GM18951 (cell line): ENCODE measurements around the gene MAPK8IP3.

Experiments used
- POLR2A ChIP-seq: IDR thresholded peaks from 4 replicates; pipeline ENCODE4 v1.6.1; 2011; ENCODE audit warnings: mild to moderate bottlenecking; ENCODE audit not compliant: insufficient read length, insufficient read depth; ENCODE audit errors: extremely low read depth
- in situ Hi-C: fragments of 300-500 bp; cut with MboI; formaldehyde crosslinking; loops from one replicate; pipeline ENCODE4 v1.12.0; 2022; ENCODE audit warnings: low sequenced_read_pairs, mixed read lengths, inconsistent platforms; ENCODE audit not compliant: unreplicated experiment

Gene MAPK8IP3

DNA sequence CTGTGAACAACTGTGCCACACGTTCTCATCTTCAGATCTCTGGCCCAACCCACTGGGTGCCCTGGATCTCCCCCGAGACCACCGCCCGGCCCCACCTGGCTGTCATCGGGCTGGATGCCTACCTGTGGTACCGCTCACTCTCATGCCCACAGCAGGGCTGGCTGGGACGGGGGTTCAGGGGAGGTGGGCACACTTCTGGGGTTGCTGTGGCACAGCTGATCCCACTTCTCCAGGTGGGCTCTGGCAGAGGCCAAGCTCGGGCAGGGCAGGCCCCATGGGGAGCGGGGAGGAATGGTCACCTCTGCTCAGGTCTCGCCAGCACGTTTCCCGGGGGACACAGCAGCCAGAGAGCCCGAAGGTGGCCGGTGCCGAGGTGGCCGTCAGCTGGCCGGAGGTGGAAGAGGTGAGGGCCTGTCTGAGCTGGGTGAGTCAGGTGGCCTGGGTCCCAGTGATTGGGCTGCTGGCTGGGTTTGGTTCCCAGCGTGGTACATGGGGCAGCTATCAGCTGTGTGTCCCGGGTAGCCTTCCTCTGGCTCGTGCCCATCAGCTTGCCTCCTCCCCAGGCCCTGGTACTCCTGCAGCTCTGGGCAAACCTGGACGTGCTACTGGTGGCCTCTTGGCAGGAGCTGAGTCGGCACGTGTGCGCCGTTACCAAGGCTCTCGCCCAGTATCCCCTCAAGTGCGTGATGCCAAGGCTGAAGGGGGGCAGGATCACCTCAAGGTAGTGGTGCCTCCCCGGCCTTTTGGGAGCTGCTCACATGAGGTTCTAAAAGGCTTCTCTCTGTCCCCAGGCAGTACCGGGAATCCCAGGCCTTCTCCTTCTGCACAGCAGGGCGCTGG lies 69.2 kb downstream of the MAPK8IP3 start:
- no peak for TF ChIP-seq POLR2A
- in situ Hi-C loops = no loop called here

DNA sequence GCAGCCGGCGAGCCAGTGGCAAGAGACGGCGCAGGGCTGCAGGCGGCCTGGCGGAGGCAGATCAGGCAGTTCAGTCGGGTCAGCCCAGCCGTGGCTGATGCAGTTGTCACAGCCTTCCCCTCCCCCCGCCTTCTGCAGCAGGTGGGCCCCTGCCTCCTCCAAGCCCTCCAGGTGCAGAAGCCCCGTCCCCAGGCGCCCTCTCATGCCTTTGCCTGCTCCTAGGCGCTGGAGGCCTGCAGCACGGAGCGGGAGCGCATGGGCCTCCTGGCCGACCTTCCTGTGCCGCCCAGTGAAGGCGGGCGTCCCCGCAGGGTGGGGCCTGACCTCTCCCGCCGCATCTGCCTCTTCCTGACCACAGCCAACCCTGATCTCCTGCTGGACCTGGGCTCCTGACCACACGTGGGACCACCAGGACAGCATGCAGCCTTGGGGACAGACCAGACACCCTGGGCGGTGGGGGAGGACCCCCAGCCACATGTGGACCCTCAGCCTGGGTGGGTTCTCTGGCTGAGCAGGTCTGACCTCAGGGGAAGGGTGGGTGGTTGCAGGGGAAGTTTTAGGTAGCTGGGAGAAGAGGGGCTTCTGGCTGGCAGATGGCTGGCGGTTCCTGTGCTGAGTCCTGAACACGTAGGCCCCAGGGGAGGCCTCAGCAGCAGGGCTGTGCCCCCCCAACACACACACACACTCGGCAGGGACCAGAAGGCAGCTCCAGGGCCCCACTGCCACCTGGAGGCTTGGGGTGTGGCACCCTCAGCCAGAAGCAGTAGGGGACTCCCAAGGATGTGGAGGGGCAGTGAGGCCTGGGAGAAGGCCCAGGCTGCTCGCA lies 70.1 kb downstream of the MAPK8IP3 start:
- no peak for TF ChIP-seq POLR2A
- in situ Hi-C loops = no loop called here

DNA sequence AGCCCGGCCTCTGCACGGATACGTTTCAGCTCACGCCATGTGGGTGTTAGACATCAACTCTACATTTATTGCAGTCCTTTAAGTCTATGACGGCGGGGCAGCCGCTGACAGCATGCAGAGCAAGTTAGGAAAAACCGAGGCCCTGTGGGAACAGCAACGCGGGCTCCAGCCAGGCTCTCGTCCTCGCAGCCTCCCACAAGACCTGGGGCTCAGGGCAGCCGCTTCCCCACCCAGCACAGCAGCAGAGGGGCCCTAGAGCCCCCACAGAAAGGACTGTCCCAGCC lies 70.6 kb downstream of the MAPK8IP3 start:
- in situ Hi-C loops = no loop called here
- TF ChIP-seq POLR2A = peak; percentile 9

DNA sequence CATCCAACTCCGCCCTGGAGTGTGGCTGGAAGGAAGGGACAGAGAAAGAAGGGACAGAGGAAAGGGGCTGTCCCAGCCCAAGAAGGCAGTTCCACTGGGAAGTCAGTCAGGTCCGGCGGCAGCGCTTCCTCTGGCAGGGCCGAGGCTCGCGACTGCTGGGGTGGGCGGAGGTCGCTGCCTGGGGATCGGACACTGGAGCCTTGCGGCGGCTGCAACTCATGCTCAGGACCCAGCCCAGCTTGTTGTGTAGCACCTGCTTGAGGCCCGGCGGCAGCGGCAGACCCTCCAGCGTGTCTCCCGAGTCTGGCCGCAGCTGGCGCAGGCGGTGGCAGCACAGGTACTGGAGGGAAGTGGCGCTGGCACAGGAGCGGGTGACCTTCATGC lies 71.0 kb downstream of the MAPK8IP3 start:
- TF ChIP-seq POLR2A = no peak
- in situ Hi-C loops = no loop called here

DNA sequence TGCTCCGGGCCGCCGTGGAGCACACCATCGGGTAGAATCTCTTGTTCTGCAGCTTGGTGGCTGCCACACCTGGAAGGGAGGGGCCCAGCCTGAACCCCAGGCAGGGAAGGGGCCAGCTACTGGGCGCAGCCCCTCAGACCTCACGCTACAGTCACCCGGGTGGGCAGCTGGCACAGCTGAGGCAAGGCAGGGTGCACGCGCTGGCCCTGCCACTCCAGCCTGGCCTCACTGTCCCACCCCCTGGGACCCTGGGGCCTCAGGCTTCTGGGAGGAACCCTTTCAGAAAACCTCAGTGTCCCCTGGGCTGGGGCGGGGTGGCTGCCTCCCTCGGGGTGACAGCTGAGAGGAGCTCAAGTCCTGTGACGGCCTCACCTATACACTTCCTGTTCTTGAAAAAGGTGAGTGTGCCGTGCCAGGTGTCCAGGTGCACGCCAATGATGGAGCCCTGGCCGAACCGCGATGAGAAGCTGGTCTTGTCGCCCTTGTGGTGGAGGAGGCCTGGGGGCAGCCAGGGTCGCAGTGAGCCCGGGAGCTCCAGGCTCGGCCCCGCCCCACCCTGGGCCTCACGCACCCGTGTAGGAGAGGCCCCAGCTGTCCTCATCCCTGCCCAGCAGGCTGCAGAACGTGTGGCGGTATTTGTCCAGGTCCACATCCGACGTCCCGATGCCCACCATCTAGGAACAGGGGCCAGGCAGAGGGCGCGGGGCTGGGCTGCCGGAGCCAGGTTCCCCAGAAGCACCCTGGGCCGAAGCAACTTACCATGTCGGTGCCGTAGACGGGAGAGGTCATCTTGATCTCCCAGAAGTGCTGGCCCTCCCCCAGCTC lies 71.6 kb downstream of the MAPK8IP3 start:
- TF ChIP-seq POLR2A = no peak
- in situ Hi-C loops = no loop called here

DNA sequence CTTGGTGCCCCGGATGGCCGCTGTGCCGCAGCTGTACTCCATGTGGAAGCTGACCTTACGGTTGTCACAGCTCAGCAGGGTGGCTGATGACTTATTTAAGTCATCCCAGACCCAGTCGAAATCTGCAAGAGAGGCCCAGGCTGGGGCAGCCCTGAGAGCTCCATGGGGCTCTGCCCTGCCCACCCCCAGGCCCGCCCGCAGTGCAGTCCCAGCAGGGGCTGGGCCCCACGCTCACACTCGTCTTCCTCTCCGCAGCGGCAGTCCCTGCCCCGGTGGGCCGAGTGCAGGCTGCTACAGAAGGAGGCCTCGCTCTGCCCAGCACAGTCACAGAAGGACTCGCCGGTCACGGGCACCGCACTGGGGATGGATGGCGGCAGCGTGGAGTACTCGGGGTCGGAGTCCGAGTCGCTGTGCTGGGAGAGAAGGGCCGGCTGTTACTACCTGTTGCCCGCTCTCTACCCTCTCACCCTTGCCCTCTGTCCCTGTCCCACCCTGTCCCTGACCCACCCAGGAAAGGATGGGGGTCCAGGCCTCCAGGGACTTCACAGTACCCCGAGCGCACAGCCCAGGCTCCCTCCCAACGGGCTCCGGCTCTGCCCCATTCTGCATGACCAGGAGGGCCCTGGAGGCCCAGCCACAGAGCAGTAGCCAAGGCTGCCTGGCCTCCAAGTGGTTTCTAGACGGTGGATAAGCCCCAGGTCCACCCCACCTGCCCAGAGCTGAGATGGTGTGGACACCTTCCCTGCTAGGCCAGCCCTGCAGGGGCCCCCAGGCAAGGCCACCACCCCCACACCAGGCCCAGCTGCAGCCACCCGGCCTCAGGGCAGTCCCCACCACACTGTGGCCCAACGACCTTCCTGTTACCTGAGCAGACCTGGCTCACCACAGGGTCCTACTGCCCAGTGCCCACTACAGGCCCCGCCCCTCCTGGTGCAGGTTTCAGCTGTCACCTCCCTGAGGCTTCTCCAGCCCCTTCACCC lies 72.5 kb downstream of the MAPK8IP3 start:
- in situ Hi-C loops = no loop called here

DNA sequence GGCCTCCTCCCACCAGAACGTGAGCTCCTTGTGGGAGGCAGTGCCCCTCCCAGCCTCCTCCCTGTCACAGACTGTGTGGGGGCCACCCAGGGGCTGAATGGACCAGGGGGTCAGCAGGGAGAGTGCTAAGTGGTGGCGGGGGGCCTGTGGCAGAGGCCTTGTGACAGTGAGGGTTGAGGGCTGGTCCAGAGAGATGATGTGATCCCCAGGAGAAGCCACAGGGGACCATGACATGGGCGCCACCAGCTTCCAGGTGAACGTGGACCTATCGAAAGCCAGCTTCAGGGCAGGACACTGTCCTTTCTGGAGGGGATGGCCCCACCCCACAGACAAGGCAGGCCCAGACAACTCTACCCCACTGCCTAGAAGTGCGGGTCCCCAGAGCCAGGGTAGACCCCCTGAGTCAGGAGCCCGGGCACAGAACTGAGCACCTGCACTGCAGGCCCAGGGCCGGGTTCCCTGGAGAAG lies 73.3 kb downstream of the MAPK8IP3 start:
- in situ Hi-C loops = no loop called here

More for the DNA sequence above, 72.5 kb downstream of the MAPK8IP3 start:
- TF ChIP-seq POLR2A = no peak

DNA sequence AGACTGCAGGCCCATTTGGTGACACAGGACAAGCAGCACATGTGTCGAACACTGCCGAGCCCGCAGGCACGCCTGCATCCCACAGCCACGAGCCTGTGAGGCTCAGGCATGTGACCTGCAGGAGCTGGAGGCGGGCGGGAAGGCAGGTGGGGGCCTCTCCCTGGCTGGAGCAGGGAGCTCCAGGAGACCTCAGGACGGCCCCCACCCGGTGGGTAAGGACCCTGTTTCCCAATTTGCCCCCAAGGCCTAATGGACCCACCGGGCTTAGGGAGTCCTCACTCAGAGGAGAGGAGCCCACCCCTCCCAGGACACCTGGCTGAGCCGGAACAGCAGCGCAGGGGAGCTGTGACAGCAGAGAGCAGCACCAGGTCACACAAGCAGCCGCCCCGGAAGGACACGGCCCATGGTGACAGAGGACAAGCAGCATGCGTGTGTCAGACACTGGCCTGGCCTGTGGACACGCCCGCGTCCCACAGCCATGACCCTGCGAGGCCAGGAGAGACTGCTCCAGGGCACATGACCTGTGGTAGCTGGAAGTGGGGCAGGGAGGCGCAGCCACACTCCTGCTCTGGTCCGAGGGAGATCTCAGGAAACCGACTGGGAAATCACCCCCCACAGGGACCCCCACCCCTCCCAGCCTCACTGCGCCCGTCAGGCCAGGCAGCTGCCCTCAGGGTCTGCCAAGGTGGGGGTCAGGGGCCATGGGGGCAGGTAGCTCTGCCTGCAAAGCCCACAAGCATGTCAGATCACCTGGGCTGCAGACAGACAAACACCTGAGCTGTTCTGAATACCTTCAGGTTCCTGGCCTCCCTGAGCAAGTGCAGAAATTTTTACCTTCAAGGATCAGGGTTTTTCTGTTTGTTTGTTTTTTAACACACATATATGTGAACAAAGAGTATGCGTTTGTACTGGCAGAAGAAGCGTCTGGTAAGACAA lies 74.0 kb downstream of the MAPK8IP3 start:
- in situ Hi-C loops = no loop called here
- TF ChIP-seq POLR2A = no peak

More for the DNA sequence above, 73.3 kb downstream of the MAPK8IP3 start:
- no peak for TF ChIP-seq POLR2A

DNA sequence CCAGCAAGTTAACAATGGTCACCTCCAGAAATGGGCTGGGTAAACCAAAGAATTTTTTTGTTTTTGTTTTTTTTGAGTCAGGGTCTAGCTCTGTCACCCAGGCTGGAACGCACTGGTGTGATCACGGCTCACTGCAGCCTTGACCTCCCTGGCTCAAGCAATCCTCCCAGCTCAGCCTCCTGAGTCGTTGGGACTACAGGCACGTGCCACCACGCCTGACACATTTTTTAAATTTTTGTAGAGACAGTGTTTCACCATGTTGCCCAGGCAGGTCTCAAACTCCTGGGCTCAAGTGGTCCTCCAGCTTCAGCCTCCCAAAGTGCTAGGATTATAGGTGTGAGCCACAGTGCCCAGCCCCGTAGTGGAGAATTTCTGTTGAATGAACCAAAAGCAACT lies 74.7 kb downstream of the MAPK8IP3 start:
- in situ Hi-C loops = no loop called here
- no peak for TF ChIP-seq POLR2A

DNA sequence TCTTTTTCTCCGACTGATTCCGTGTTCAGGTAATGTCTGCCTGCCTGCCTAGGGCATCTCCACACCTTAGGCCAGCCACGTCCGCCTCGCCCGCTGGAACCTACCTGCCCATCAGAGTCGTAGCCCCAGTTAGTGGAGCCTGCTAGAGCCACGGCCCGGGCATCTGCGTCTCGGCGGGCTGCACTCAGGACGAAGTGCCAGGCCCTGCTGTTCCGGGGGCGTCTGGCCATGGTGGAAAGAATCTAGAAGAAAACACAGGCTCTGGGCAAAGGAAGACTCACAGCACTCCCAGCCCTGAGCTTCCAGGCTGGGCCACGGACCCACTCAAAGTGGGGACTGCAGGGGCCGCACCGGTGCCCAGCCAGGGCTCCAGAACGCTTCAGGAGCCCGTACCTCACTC lies 75.3 kb downstream of the MAPK8IP3 start:
- in situ Hi-C loops = no loop called here
- TF ChIP-seq POLR2A = no peak

DNA sequence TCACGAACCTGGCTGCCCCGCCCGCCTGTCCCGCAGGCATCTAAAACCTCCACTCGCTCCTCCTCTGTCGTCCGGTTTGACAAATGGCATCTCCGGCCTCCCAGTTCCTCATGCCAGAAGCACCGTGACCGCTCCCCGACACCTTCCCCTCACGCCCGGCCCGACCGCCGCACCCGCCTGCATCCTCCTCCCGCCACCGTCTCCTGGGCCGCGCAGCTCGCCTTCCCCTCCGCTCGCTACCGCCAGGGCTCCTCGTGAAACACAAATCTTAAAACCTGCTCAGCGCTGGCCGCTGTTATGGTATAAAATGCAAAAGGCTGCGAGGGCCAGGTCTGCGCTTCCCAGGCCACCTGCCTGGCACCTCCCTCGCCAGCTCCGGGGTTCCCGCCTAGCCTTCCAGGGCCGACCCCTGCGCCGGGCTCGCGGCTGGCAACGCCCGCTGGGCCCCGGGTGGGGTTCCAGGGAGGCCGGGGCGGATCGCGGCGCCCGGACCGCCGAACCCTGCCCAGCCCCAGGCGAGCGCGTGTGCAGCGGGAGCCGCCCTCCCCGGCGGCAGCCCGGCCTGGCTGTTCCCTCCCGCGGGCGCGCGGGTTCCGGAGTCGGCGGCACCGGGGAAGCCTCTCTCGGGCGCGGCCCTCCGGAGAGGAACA lies 75.9 kb downstream of the MAPK8IP3 start:
- in situ Hi-C loops = no loop called here
- peak; percentile 9 for TF ChIP-seq POLR2A
